H9 (cell line): ENCODE results near the gene FASTK. TPM values are rescaled to one million over a fixed set of nuclear protein-coding genes. Genes with fewer than 3 reads are reported as not detected.

Source experiments
- DNase-seq: peaks from one replicate; pipeline ENCODE4 v3.0.0-alpha.2; 2017
- H2AFZ ChIP-seq: one replicate; pipeline ENCODE4 v1.6.1; 2013; ENCODE audit warnings: mild to moderate bottlenecking, low read length, control low read depth, moderate library complexity
- H2AK5ac ChIP-seq: 2 replicates; pipeline ENCODE4 v1.6.1; 2013; ENCODE audit warnings: low read length, control low read depth, mixed read lengths; ENCODE audit not compliant: insufficient read length
- H2BK120ac ChIP-seq: one replicate; pipeline ENCODE4 v1.6.1; 2013; ENCODE audit warnings: low read depth, mild to moderate bottlenecking, low read length, control low read depth, inconsistent platforms; ENCODE audit not compliant: poor library complexity, severe bottlenecking
- H2BK12ac ChIP-seq: 2 replicates; pipeline ENCODE4 v1.6.1; 2013; ENCODE audit warnings: low read length, control low read depth, mixed read lengths, low read depth; ENCODE audit not compliant: insufficient read length
- H2BK15ac ChIP-seq: 2 replicates; pipeline ENCODE4 v1.6.1; 2013; ENCODE audit warnings: low read depth, low read length, control low read depth
- H2BK20ac ChIP-seq: one replicate; pipeline ENCODE4 v1.6.1; 2013; ENCODE audit warnings: low read depth, mild to moderate bottlenecking, low read length, control low read depth, inconsistent platforms; ENCODE audit not compliant: poor library complexity, severe bottlenecking
- H2BK5ac ChIP-seq: 2 replicates; pipeline ENCODE4 v1.6.1; 2013; ENCODE audit warnings: low read length, control low read depth, mixed read lengths; ENCODE audit not compliant: insufficient read length
- H3K14ac ChIP-seq: 2 replicates; pipeline ENCODE4 v1.6.1; 2013; ENCODE audit warnings: low read length, control low read depth; ENCODE audit not compliant: insufficient read depth
- H3K18ac ChIP-seq: 2 replicates; pipeline ENCODE4 v1.6.1; 2013; ENCODE audit warnings: low read depth, mild to moderate bottlenecking, mixed read lengths, low read length, control low read depth; ENCODE audit not compliant: insufficient read length
- H3K23ac ChIP-seq: 2 replicates; pipeline ENCODE4 v1.6.1; 2013; ENCODE audit warnings: low read length, control low read depth, mixed read lengths, low read depth; ENCODE audit not compliant: insufficient read length
- H3K23me2 ChIP-seq: 2 replicates; pipeline ENCODE4 v1.6.1; 2013; ENCODE audit warnings: low read depth, mild to moderate bottlenecking, mixed read lengths, low read length, control low read depth; ENCODE audit not compliant: insufficient read length, poor library complexity, severe bottlenecking
- H3K27ac ChIP-seq: 2 replicates; pipeline ENCODE4 v1.5.1; 2013; ENCODE audit warnings: low read length, control low read depth, mixed read lengths, low read depth; ENCODE audit not compliant: insufficient read length
- H3K27me3 ChIP-seq: 2 replicates; pipeline ENCODE4 v1.6.1; 2013; ENCODE audit warnings: low read length, control low read depth, inconsistent platforms; ENCODE audit not compliant: insufficient read depth
- H3K4ac ChIP-seq: 2 replicates; pipeline ENCODE4 v1.6.1; 2013; ENCODE audit warnings: low read depth, mild to moderate bottlenecking, control low read depth, inconsistent platforms, low read length, moderate library complexity
- H3K4me1 ChIP-seq: 2 replicates; pipeline ENCODE4 v1.6.1; 2013; ENCODE audit warnings: low read length, control low read depth, inconsistent platforms; ENCODE audit not compliant: insufficient read depth
- H3K4me2 ChIP-seq: 2 replicates; pipeline ENCODE4 v1.6.1; 2013; ENCODE audit warnings: low read length, control low read depth, mixed read lengths; ENCODE audit not compliant: insufficient read length, insufficient read depth
- H3K56ac ChIP-seq: 2 replicates; pipeline ENCODE4 v1.6.1; 2013; ENCODE audit warnings: low read depth, mild to moderate bottlenecking, mixed read lengths, low read length, control low read depth; ENCODE audit not compliant: insufficient read length
- H3K79me1 ChIP-seq: 2 replicates; pipeline ENCODE4 v1.6.1; 2013; ENCODE audit warnings: low read depth, mild to moderate bottlenecking, moderate library complexity, low read length, control low read depth, inconsistent platforms; ENCODE audit not compliant: insufficient read depth, poor library complexity, severe bottlenecking
- H3K79me2 ChIP-seq: 2 replicates; pipeline ENCODE4 v1.6.1; 2013; ENCODE audit warnings: low read length, control low read depth, inconsistent platforms; ENCODE audit not compliant: insufficient read depth
- H3K9ac ChIP-seq: 2 replicates; pipeline ENCODE4 v1.6.1; 2013; ENCODE audit warnings: low read length, control low read depth, mixed read lengths; ENCODE audit not compliant: insufficient read length; ENCODE audit errors: extremely low read depth
- H3K9me3 ChIP-seq: one replicate; pipeline ENCODE4 v1.6.1; 2013; ENCODE audit warnings: low read depth, low read length, inconsistent platforms; ENCODE audit not compliant: control insufficient read depth
- H3T11ph ChIP-seq: one replicate; pipeline ENCODE4 v1.6.1; 2013; ENCODE audit warnings: mild to moderate bottlenecking, low read length, control low read depth, inconsistent platforms
- H4K20me1 ChIP-seq: one replicate; pipeline ENCODE4 v1.6.1; 2013; ENCODE audit not compliant: control insufficient read depth, insufficient read length, insufficient read depth
- H4K5ac ChIP-seq: 2 replicates; pipeline ENCODE4 v1.6.1; 2013; ENCODE audit warnings: low read depth, mild to moderate bottlenecking, mixed read lengths, low read length, control low read depth; ENCODE audit not compliant: insufficient read length
- H4K8ac ChIP-seq: replicated peaks from 2 replicates; pipeline ENCODE4 v1.6.1; 2013; ENCODE audit warnings: low read length, control low read depth, mixed read lengths, low read depth; ENCODE audit not compliant: insufficient read length
- H4K91ac ChIP-seq: 2 replicates; pipeline ENCODE4 v1.6.1; 2013; ENCODE audit warnings: low read depth, mild to moderate bottlenecking, moderate library complexity, mixed read lengths, low read length, control low read depth; ENCODE audit not compliant: insufficient read length
- H3K27ac Mint-ChIP-seq, 3 experiments: 2 replicates in 2 of 3; 3 replicates in 1 of 3; pipeline ENCODE4 v1.8.0; 2020 to 2021; ENCODE audit warnings: mixed read lengths in 3 of 3, mild to moderate bottlenecking in 1 of 3, moderate library complexity in 1 of 3
- H3K27me3 Mint-ChIP-seq: 2 replicates; pipeline ENCODE4 v1.8.0; 2021; ENCODE audit warnings: low read depth, mild to moderate bottlenecking, moderate library complexity, mixed read lengths
- H3K36me3 Mint-ChIP-seq, 3 experiments: 2 replicates in 2 of 3; 3 replicates in 1 of 3; pipeline ENCODE4 v1.8.0; 2020 to 2021; ENCODE audit warnings: low read depth in 3 of 3, mixed read lengths in 3 of 3; ENCODE audit not compliant: insufficient read depth in 1 of 3
- H3K4me1 Mint-ChIP-seq, 2 experiments: 2 replicates each; pipeline ENCODE4 v1.8.0; 2020; ENCODE audit warnings: mixed read lengths in 2 of 2
- H3K4me3 Mint-ChIP-seq, 2 experiments: 2 replicates in 1 of 2; 3 replicates in 1 of 2; pipeline ENCODE4 v1.8.0; 2020 to 2021; ENCODE audit warnings: mild to moderate bottlenecking in 2 of 2, mixed read lengths in 2 of 2, moderate library complexity in 1 of 2
- H3K9me3 Mint-ChIP-seq, 2 experiments: 2 replicates in 1 of 2; 3 replicates in 1 of 2; pipeline ENCODE4 v1.8.0; 2020; ENCODE audit warnings: mild to moderate bottlenecking in 2 of 2, mixed read lengths in 2 of 2, moderate library complexity in 1 of 2
- CTCF ChIP-seq: fragments of 200-600 bp; sonication (generic); conservative IDR thresholded peaks from 3 replicates; pipeline ENCODE4 v1.8.0; 2021; ENCODE audit warnings: antibody characterized with exemption, mild to moderate bottlenecking
- WGBS: extraction: QIAGEN DNeasy Blood & Tissue Kit; methylation state at CpG from one replicate; pipeline ENCODE4 v1.1.7; 2013; ENCODE audit warnings: missing lambda C conversion rate, low lambda C conversion rate, mixed read lengths; ENCODE audit not compliant: insufficient read length; ENCODE audit errors: extremely low coverage; 5-methylcytosine and 5-hydroxymethylcytosine counted together
- total RNA-seq: library from RNA; stranded (reverse); gene quantifications from 2 replicates; pipeline ENCODE4 v1.2.1, GENCODE V29; 2021

The FASTK gene
- total RNA-seq, 1 experiment from 2014 or later: 57.8 TPM

- H3K79me1 ChIP-seq: no peaks in the 10 kb centered on the region
- no peak overlapping the region for H2BK12ac ChIP-seq
- no peaks in the 10 kb centered on the region for H3K9me3 ChIP-seq
- Mint-ChIP-seq H3K9me3 (no peaks in the 10 kb centered on the region; a peak in 1 of 5 replicates), H3K4me1 (peaks cover 14 to 16% of the 10 kb centered on the region in 2 experiments), H3K27me3 (no peaks in the 10 kb centered on the region), H3K27ac (peak overlapping the region; percentile 83 to 90 (median 85); a peak in 5 of 7 replicates), H3K4me3 (peak overlapping the region in 1 of 2 experiments; percentile 25; a peak in 2 of 5 replicates), H3K36me3 (peaks cover 42 to 74% (median 66%) of the 10 kb centered on the region in 3 experiments; a peak in 6 of 7 replicates)
- H4K8ac ChIP-seq: no peak overlapping the region
- no peak overlapping the region for H3K56ac ChIP-seq
- no peak for TF ChIP-seq CTCF
- H4K20me1 ChIP-seq: no peaks in the 10 kb centered on the region
- no peak overlapping the region for H3K18ac ChIP-seq
- no peak overlapping the region for H3K4me2 ChIP-seq
- no peak overlapping the region for H4K5ac ChIP-seq
- H3K27me3 ChIP-seq: no peaks in the 10 kb centered on the region
- H2AFZ ChIP-seq: no peak overlapping the region
- no peak overlapping the region for H2BK120ac ChIP-seq
- no peak overlapping the region for H2AK5ac ChIP-seq
- no CpG with 5 or more reads among the region's 12 CpGs for WGBS
- H2BK5ac ChIP-seq: no peak overlapping the region
- no peak overlapping the region; the same call in 1 of the 2 replicates for H3K14ac ChIP-seq
- H3T11ph ChIP-seq: no peak overlapping the region
- no peak overlapping the region for H3K9ac ChIP-seq
- H3K4me1 ChIP-seq: no peaks in the 10 kb centered on the region; the same call in 1 of the 2 replicates
- H4K91ac ChIP-seq: no peak overlapping the region
- H3K27ac ChIP-seq: peak overlapping the region; percentile 62
- no peaks in the 10 kb centered on the region for H3K79me2 ChIP-seq
- no peaks in the 10 kb centered on the region for H3K23me2 ChIP-seq
- no peak overlapping the region for H2BK15ac ChIP-seq
- H3K4ac ChIP-seq: no peak overlapping the region
- DNase-seq: no peak
- H2BK20ac ChIP-seq: no peak overlapping the region
- no peak overlapping the region for H3K23ac ChIP-seq
Observed at GRCh38 chr7:151068069-151068773, 12.4 kb downstream of the FASTK start.
